Measurements from ENCODE around the gene KCNQ1OT1.

- TF ChIP-seq, protein P1, sequence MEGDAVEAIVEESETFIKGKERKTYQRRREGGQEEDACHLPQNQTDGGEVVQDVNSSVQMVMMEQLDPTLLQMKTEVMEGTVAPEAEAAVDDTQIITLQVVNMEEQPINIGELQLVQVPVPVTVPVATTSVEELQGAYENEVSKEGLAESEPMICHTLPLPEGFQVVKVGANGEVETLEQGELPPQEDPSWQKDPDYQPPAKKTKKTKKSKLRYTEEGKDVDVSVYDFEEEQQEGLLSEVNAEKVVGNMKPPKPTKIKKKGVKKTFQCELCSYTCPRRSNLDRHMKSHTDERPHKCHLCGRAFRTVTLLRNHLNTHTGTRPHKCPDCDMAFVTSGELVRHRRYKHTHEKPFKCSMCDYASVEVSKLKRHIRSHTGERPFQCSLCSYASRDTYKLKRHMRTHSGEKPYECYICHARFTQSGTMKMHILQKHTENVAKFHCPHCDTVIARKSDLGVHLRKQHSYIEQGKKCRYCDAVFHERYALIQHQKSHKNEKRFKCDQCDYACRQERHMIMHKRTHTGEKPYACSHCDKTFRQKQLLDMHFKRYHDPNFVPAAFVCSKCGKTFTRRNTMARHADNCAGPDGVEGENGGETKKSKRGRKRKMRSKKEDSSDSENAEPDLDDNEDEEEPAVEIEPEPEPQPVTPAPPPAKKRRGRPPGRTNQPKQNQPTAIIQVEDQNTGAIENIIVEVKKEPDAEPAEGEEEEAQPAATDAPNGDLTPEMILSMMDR (IDR thresholded peaks at IDR 0.05; ENCODE audit: low read depth, low read length): no peak
- no peak for TF ChIP-seq POLR2A (IDR thresholded peaks at IDR 0.05; ENCODE audit: extremely low read depth, insufficient read length)
- TF ChIP-seq, protein P2, sequence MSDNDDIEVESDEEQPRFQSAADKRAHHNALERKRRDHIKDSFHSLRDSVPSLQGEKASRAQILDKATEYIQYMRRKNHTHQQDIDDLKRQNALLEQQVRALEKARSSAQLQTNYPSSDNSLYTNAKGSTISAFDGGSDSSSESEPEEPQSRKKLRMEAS (IDR thresholded peaks at IDR 0.05; ENCODE audit: low read depth, low read length): no peak
These were observed 25.8 kb upstream of the KCNQ1OT1 start for GRCh38 chr11:2725368-2726300.
